ENCODE measurements around the gene PRIM2.
"Not testable (repeated sequence)": the region's sequence is repeated elsewhere in the genome, so short reads cannot be mapped to it uniquely, and the experiment has no call there.

PRIM2 gene

GRCh38 chr6:57317060-57317943 is at the start of gene PRIM2:
Gene PRIM2, plus strand, starts transcription at chr6:57317630. Its CDS starts 816 bp downstream, at chr6:57318446.
- DNase-seq (ENCODE audit: low read depth in 2 of 2), result peak; percentile 72 to 81

GRCh38 chr6:57268294-57268640 is 49.2 kb upstream of the PRIM2 start:
- DNase-seq (ENCODE audit: low read depth in 2 of 2), result no peak

GRCh38 chr6:57274113-57274824 is 43.2 kb upstream of the PRIM2 start:
- DNase-seq (ENCODE audit: low read depth in 2 of 2), result not testable (repeated sequence)

GRCh38 chr6:57275384-57275783 is 42.0 kb upstream of the PRIM2 start:
- no peak for DNase-seq (ENCODE audit: low read depth in 2 of 2)

- DNase-seq (ENCODE audit: low read depth in 2 of 2), result no peak
Observed at GRCh38 chr6:57276946-57277345, 40.5 kb upstream of the PRIM2 start.

GRCh38 chr6:57278570-57278969 is 38.9 kb upstream of the PRIM2 start:
- no peak for DNase-seq (ENCODE audit: low read depth in 2 of 2)

- no peak for DNase-seq (ENCODE audit: low read depth in 2 of 2)
Observed at GRCh38 chr6:57279013-57279412, 38.4 kb upstream of the PRIM2 start.

GRCh38 chr6:57283106-57283505 is 34.3 kb upstream of the PRIM2 start:
- no peak for DNase-seq (ENCODE audit: low read depth in 2 of 2)

- DNase-seq (ENCODE audit: low read depth in 2 of 2), result no peak
Observed at GRCh38 chr6:57283911-57284455, 33.4 kb upstream of the PRIM2 start.

GRCh38 chr6:57288136-57288535 is 29.3 kb upstream of the PRIM2 start:
- DNase-seq (ENCODE audit: low read depth in 2 of 2), result not testable (repeated sequence)

GRCh38 chr6:57293472-57293871 is 24.0 kb upstream of the PRIM2 start:
- DNase-seq (ENCODE audit: low read depth in 2 of 2), result not testable (repeated sequence)

GRCh38 chr6:57294862-57295445 is 22.5 kb upstream of the PRIM2 start:
- no peak for DNase-seq (ENCODE audit: low read depth in 2 of 2)

- no peak for DNase-seq (ENCODE audit: low read depth in 2 of 2)
Observed at GRCh38 chr6:57297505-57297904, 19.9 kb upstream of the PRIM2 start.

GRCh38 chr6:57298741-57299140 is 18.7 kb upstream of the PRIM2 start:
- DNase-seq (ENCODE audit: low read depth in 2 of 2), result no peak

GRCh38 chr6:57301757-57302156 is 15.7 kb upstream of the PRIM2 start:
- DNase-seq (ENCODE audit: low read depth in 2 of 2), result no peak

- no peak for DNase-seq (ENCODE audit: low read depth in 2 of 2)
Observed at GRCh38 chr6:57302477-57302876, 15.0 kb upstream of the PRIM2 start.

- no peak for DNase-seq (ENCODE audit: low read depth in 2 of 2)
Observed at GRCh38 chr6:57303931-57304681, 13.3 kb upstream of the PRIM2 start.

GRCh38 chr6:57305107-57305506 is 12.3 kb upstream of the PRIM2 start:
- no peak for DNase-seq (ENCODE audit: low read depth in 2 of 2)

GRCh38 chr6:57305761-57306160 is 11.7 kb upstream of the PRIM2 start:
- DNase-seq (ENCODE audit: low read depth in 2 of 2), result no peak

- no peak for DNase-seq (ENCODE audit: low read depth in 2 of 2)
Observed at GRCh38 chr6:57306273-57306672, 11.2 kb upstream of the PRIM2 start.

GRCh38 chr6:57307850-57308249 is 9.6 kb upstream of the PRIM2 start:
- no peak for DNase-seq (ENCODE audit: low read depth in 2 of 2)

GRCh38 chr6:57308755-57309154 is 8.7 kb upstream of the PRIM2 start:
- not testable (repeated sequence) for DNase-seq (ENCODE audit: low read depth in 2 of 2)
